ENCODE data around the gene GPSM1. TPM values are rescaled to one million over a fixed set of nuclear protein-coding genes. Genes with fewer than 3 reads are reported as not detected.

Gene GPSM1
- total and polyA plus RNA-seq, 5 donors from 2014 or later = 0.59 to 12.3 (median 1.3) TPM

- H3K9me3 Mint-ChIP-seq = no peaks in the 10 kb centered on the region
- H3K27me3 ChIP-seq (ENCODE audit: control insufficient read depth, insufficient read depth, low read length) = no peaks in the 10 kb centered on the region
- no peaks in the 10 kb centered on the region for H3K36me3 Mint-ChIP-seq
- H3K27me3 Mint-ChIP-seq = no peaks in the 10 kb centered on the region
- DNase-seq = no peak
- H3K4me1 ChIP-seq (ENCODE audit: control insufficient read depth, insufficient read depth, low read length, poor library complexity, severe bottlenecking) = no peaks in the 10 kb centered on the region
- no peak overlapping the region for H3K27ac Mint-ChIP-seq
- H3K4me1 Mint-ChIP-seq = no peaks in the 10 kb centered on the region
- H3K27ac ChIP-seq (ENCODE audit: insufficient read depth, low read length, poor library complexity, severe bottlenecking) = no peak overlapping the region
- H3K4me3 Mint-ChIP-seq = no peak overlapping the region
- no peak for ATAC-seq (ENCODE audit: low read depth in 2 of 2)
- no peaks in the 10 kb centered on the region for H3K36me3 ChIP-seq (ENCODE audit: control insufficient read depth, insufficient read depth, low read length)
- no peak overlapping the region for H3K4me3 ChIP-seq (ENCODE audit: low read depth, low read length)
- H3K9me3 ChIP-seq (ENCODE audit: control insufficient read depth in 2 of 2, low read length in 2 of 2) = no peaks in the 10 kb centered on the region
Measured at GRCh38 chr9:136335296-136336155, 8.2 kb downstream of the GPSM1 start.

- H3K27ac ChIP-seq (ENCODE audit: insufficient read depth, low read length, poor library complexity, severe bottlenecking) = no peak overlapping the region
- H3K27me3 ChIP-seq (ENCODE audit: control insufficient read depth, insufficient read depth, low read length) = no peaks in the 10 kb centered on the region
- no peaks in the 10 kb centered on the region for H3K36me3 Mint-ChIP-seq
- H3K4me3 ChIP-seq (ENCODE audit: low read depth, low read length) = no peak overlapping the region
- no peak overlapping the region for H3K27ac Mint-ChIP-seq
- no peak overlapping the region for H3K4me3 Mint-ChIP-seq
- H3K4me1 ChIP-seq (ENCODE audit: control insufficient read depth, insufficient read depth, low read length, poor library complexity, severe bottlenecking) = no peaks in the 10 kb centered on the region
- DNase-seq = no peak
- no peaks in the 10 kb centered on the region for H3K9me3 Mint-ChIP-seq
- no peaks in the 10 kb centered on the region for H3K27me3 Mint-ChIP-seq
- no peaks in the 10 kb centered on the region for H3K4me1 Mint-ChIP-seq
- H3K36me3 ChIP-seq (ENCODE audit: control insufficient read depth, insufficient read depth, low read length) = no peaks in the 10 kb centered on the region
- no peak for ATAC-seq (ENCODE audit: low read depth in 2 of 2)
- H3K9me3 ChIP-seq (ENCODE audit: control insufficient read depth in 2 of 2, low read length in 2 of 2) = no peaks in the 10 kb centered on the region
Measured at GRCh38 chr9:136336156-136336870, 9.0 kb downstream of the GPSM1 start.

- H3K27ac ChIP-seq (ENCODE audit: insufficient read depth, low read length, poor library complexity, severe bottlenecking) = no peak overlapping the region
- no peak for DNase-seq
- H3K4me1 Mint-ChIP-seq = no peaks in the 10 kb centered on the region
- H3K36me3 Mint-ChIP-seq = no peaks in the 10 kb centered on the region
- no peaks in the 10 kb centered on the region for H3K9me3 ChIP-seq (ENCODE audit: control insufficient read depth in 2 of 2, low read length in 2 of 2)
- no peaks in the 10 kb centered on the region for H3K9me3 Mint-ChIP-seq
- no peaks in the 10 kb centered on the region for H3K4me1 ChIP-seq (ENCODE audit: control insufficient read depth, insufficient read depth, low read length, poor library complexity, severe bottlenecking)
- no peak overlapping the region for H3K4me3 ChIP-seq (ENCODE audit: low read depth, low read length)
- H3K27ac Mint-ChIP-seq = no peak overlapping the region
- no peak overlapping the region for H3K4me3 Mint-ChIP-seq
- no peaks in the 10 kb centered on the region for H3K27me3 Mint-ChIP-seq
- no peaks in the 10 kb centered on the region for H3K27me3 ChIP-seq (ENCODE audit: control insufficient read depth, insufficient read depth, low read length)
- ATAC-seq (ENCODE audit: low read depth in 2 of 2) = no peak
- no peaks in the 10 kb centered on the region for H3K36me3 ChIP-seq (ENCODE audit: control insufficient read depth, insufficient read depth, low read length)
Measured at GRCh38 chr9:136336881-136337280, 9.5 kb downstream of the GPSM1 start.

GRCh38 chr9:136337416-136338395 lies 10.4 kb downstream of the GPSM1 start:
- DNase-seq (no peak), ATAC-seq (ENCODE audit: low read depth in 2 of 2) (no peak)
- Histone ChIP-seq H3K4me3 (ENCODE audit: low read depth, low read length) (no peak overlapping the region), H3K36me3 (ENCODE audit: control insufficient read depth, insufficient read depth, low read length) (no peaks in the 10 kb centered on the region), H3K27ac (ENCODE audit: insufficient read depth, low read length, poor library complexity, severe bottlenecking) (no peak overlapping the region), H3K4me1 (ENCODE audit: control insufficient read depth, insufficient read depth, low read length, poor library complexity, severe bottlenecking) (no peaks in the 10 kb centered on the region), H3K9me3 (ENCODE audit: control insufficient read depth in 2 of 2, low read length in 2 of 2) (no peaks in the 10 kb centered on the region), H3K27me3 (ENCODE audit: control insufficient read depth, insufficient read depth, low read length) (no peaks in the 10 kb centered on the region)
- no peak overlapping the region for H3K27ac Mint-ChIP-seq
- H3K27me3 Mint-ChIP-seq = no peaks in the 10 kb centered on the region
- H3K9me3 Mint-ChIP-seq = no peaks in the 10 kb centered on the region
- no peak overlapping the region for H3K4me3 Mint-ChIP-seq
- peaks cover 0 to under 1% (median 0%) of the 10 kb centered on the region in 4 donors for H3K4me1 Mint-ChIP-seq
- H3K36me3 Mint-ChIP-seq = no peaks in the 10 kb centered on the region

- H3K4me1 ChIP-seq (ENCODE audit: control insufficient read depth, insufficient read depth, low read length, poor library complexity, severe bottlenecking) = no peaks in the 10 kb centered on the region
- no peak overlapping the region for H3K4me3 ChIP-seq (ENCODE audit: low read depth, low read length)
- Mint-ChIP-seq H3K27ac (no peak overlapping the region), H3K4me1 (peaks cover 0 to 2% (median 0%) of the 10 kb centered on the region in 4 donors), H3K4me3 (no peak overlapping the region), H3K9me3 (no peaks in the 10 kb centered on the region), H3K27me3 (no peaks in the 10 kb centered on the region), H3K36me3 (no peaks in the 10 kb centered on the region)
- H3K27me3 ChIP-seq (ENCODE audit: control insufficient read depth, insufficient read depth, low read length) = no peaks in the 10 kb centered on the region
- no peaks in the 10 kb centered on the region for H3K9me3 ChIP-seq (ENCODE audit: control insufficient read depth in 2 of 2, low read length in 2 of 2)
- H3K36me3 ChIP-seq (ENCODE audit: control insufficient read depth, insufficient read depth, low read length) = no peaks in the 10 kb centered on the region
- no peak overlapping the region for H3K27ac ChIP-seq (ENCODE audit: insufficient read depth, low read length, poor library complexity, severe bottlenecking)
- ATAC-seq (ENCODE audit: low read depth in 2 of 2) = no peak
- no peak for DNase-seq
Measured at GRCh38 chr9:136338511-136338910, 11.2 kb downstream of the GPSM1 start.

GRCh38 chr9:136339173-136339957 lies 12.0 kb downstream of the GPSM1 start:
- Mint-ChIP-seq H3K27ac (peak overlapping the region in 1 of 3 donors; percentile 65), H3K4me3 (no peak overlapping the region), H3K27me3 (no peaks in the 10 kb centered on the region), H3K9me3 (no peaks in the 10 kb centered on the region), H3K36me3 (no peaks in the 10 kb centered on the region), H3K4me1 (peaks cover 0 to 2% (median 0%) of the 10 kb centered on the region in 4 donors)
- Histone ChIP-seq H3K9me3 (ENCODE audit: control insufficient read depth in 2 of 2, low read length in 2 of 2) (no peaks in the 10 kb centered on the region), H3K4me1 (ENCODE audit: control insufficient read depth, insufficient read depth, low read length, poor library complexity, severe bottlenecking) (no peaks in the 10 kb centered on the region), H3K4me3 (ENCODE audit: low read depth, low read length) (no peak overlapping the region), H3K36me3 (ENCODE audit: control insufficient read depth, insufficient read depth, low read length) (no peaks in the 10 kb centered on the region), H3K27me3 (ENCODE audit: control insufficient read depth, insufficient read depth, low read length) (no peaks in the 10 kb centered on the region), H3K27ac (ENCODE audit: insufficient read depth, low read length, poor library complexity, severe bottlenecking) (no peak overlapping the region)
- ATAC-seq (ENCODE audit: low read depth in 2 of 2) (peak in 1 of 2 donors; percentile 23), DNase-seq (peak in 1 of 3 donors; percentile 33)

- H3K27me3 Mint-ChIP-seq = no peaks in the 10 kb centered on the region
- no peaks in the 10 kb centered on the region for H3K9me3 ChIP-seq (ENCODE audit: control insufficient read depth in 2 of 2, low read length in 2 of 2)
- H3K4me3 Mint-ChIP-seq = no peak overlapping the region
- H3K36me3 ChIP-seq (ENCODE audit: control insufficient read depth, insufficient read depth, low read length) = no peaks in the 10 kb centered on the region
- H3K27ac Mint-ChIP-seq = no peak overlapping the region
- no peak for ATAC-seq (ENCODE audit: low read depth in 2 of 2)
- H3K4me1 ChIP-seq (ENCODE audit: control insufficient read depth, insufficient read depth, low read length, poor library complexity, severe bottlenecking) = no peaks in the 10 kb centered on the region
- DNase-seq = no peak
- no peak overlapping the region for H3K27ac ChIP-seq (ENCODE audit: insufficient read depth, low read length, poor library complexity, severe bottlenecking)
- H3K4me1 Mint-ChIP-seq = peaks cover 0 to 2% (median 0%) of the 10 kb centered on the region in 4 donors
- H3K9me3 Mint-ChIP-seq = no peaks in the 10 kb centered on the region
- H3K27me3 ChIP-seq (ENCODE audit: control insufficient read depth, insufficient read depth, low read length) = no peaks in the 10 kb centered on the region
- H3K36me3 Mint-ChIP-seq = no peaks in the 10 kb centered on the region
- no peak overlapping the region for H3K4me3 ChIP-seq (ENCODE audit: low read depth, low read length)
Measured at GRCh38 chr9:136339958-136340310, 12.6 kb downstream of the GPSM1 start.
